ENCODE data around the gene HSPB1.

DNA sequence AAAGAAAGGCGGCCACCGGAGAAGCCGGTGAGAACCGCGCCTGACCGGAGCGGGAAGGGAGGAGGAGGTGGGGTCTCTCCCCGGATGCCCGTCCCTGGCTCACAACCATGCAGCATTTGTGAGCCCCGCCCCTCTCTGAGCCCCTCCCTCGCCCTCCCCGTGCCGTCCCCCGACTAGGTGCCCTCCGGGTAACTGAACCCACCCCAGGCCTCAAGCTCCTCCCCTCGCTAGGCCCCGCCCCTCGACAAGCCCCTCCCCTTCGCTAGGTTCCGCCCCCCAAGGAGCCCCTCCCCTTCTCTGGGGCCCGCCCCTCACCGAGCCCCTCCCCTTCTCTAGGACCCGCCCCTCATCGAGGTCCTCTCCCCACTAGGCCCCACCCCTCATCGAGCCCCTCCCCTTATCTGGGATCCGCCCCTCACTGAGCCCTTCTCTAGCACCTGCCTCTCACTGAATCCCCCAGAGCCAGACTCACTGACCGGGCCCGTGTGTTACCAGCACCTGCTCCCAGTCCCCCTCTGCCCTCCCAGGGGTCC, 42.2 kb upstream of the HSPB1 start:
- TF ChIP-seq ATF3 (CRISPR knock-in tag; conservative IDR thresholded peaks at IDR 0.05) (no peak), NFE2L1 (CRISPR knock-in tag; IDR thresholded peaks at IDR 0.05) (no peak), ZNF232 (CRISPR knock-in tag; IDR thresholded peaks at IDR 0.05) (no peak), USF1 (CRISPR knock-in tag; IDR thresholded peaks at IDR 0.05) (no peak), USF2 (CRISPR knock-in tag; IDR thresholded peaks at IDR 0.05) (no peak), PRRX2 (CRISPR knock-in tag; IDR thresholded peaks at IDR 0.05) (no peak)
- TF ChIP-seq, protein P1, sequence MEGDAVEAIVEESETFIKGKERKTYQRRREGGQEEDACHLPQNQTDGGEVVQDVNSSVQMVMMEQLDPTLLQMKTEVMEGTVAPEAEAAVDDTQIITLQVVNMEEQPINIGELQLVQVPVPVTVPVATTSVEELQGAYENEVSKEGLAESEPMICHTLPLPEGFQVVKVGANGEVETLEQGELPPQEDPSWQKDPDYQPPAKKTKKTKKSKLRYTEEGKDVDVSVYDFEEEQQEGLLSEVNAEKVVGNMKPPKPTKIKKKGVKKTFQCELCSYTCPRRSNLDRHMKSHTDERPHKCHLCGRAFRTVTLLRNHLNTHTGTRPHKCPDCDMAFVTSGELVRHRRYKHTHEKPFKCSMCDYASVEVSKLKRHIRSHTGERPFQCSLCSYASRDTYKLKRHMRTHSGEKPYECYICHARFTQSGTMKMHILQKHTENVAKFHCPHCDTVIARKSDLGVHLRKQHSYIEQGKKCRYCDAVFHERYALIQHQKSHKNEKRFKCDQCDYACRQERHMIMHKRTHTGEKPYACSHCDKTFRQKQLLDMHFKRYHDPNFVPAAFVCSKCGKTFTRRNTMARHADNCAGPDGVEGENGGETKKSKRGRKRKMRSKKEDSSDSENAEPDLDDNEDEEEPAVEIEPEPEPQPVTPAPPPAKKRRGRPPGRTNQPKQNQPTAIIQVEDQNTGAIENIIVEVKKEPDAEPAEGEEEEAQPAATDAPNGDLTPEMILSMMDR (IDR thresholded peaks at IDR 0.05): no peak
- TF ChIP-seq, protein P2, sequence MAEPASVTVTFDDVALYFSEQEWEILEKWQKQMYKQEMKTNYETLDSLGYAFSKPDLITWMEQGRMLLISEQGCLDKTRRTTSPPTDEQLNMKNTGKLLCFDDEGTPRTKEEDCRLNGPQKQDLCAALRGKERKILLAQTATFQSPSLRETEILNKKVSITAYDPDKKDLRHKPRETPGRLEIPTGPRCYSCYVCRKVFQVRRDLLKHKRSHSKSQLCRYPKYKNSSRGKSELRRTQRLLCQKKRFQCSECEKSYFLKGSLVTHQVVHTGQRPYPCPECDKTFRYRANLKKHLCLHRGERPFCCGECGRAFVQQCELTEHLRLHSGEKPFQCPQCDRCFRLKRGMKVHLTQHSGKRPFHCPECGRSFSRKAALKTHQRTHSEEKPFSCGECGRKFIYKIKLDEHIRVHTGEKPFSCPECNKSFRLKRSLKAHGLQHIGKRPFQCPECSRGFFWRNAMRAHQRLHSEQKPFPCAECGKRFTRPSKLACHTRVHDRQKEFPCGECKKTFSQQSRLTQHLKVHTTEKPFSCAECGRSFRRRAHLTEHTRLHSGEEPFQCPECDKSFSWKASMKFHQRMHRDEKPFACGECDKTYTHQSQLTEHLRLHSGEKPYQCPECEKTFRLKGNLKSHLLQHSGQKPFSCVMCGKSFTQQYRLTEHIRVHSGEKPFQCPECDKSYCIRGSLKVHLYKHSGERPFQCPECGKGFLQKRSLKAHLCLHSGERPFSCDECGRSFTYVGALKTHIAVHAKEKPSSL (CRISPR knock-in tag; conservative IDR thresholded peaks at IDR 0.05): no peak

Data from WTC11 (cell line).